ENCODE measurements around the gene GALNT5. TPM values are rescaled to one million over a fixed set of nuclear protein-coding genes. Genes with fewer than 3 reads are reported as not detected.

Gene GALNT5
- total RNA-seq, 1 donor from 2014 or later: 3.1 TPM

- H3K27me3 ChIP-seq (ENCODE audit: control insufficient read depth, insufficient read depth, low read length): no peaks in the 10 kb centered on the region
- H3K36me3 ChIP-seq (ENCODE audit: control insufficient read depth, insufficient read depth, low read length): no peaks in the 10 kb centered on the region
- no peak for DNase-seq (ENCODE audit: low read depth)
- no peak overlapping the region for H3K4me3 ChIP-seq (ENCODE audit: low read depth, low read length)
- TF ChIP-seq CTCF (IDR thresholded peaks at IDR 0.05; ENCODE audit: insufficient read depth, low read length, poor library complexity, severe bottlenecking): no peak
These were observed 26.0 kb upstream of the GALNT5 start for GRCh38 chr2:157231476-157231875.

GRCh38 chr2:157233506-157233905 lies 24.0 kb upstream of the GALNT5 start:
- no peak for TF ChIP-seq CTCF (IDR thresholded peaks at IDR 0.05; ENCODE audit: insufficient read depth, low read length, poor library complexity, severe bottlenecking)
- Histone ChIP-seq H3K4me3 (ENCODE audit: low read depth, low read length) (no peak overlapping the region), H3K36me3 (ENCODE audit: control insufficient read depth, insufficient read depth, low read length) (no peaks in the 10 kb centered on the region), H3K27me3 (ENCODE audit: control insufficient read depth, insufficient read depth, low read length) (no peaks in the 10 kb centered on the region)
- DNase-seq (ENCODE audit: low read depth): no peak

GRCh38 chr2:157236404-157236803 lies 21.1 kb upstream of the GALNT5 start:
- H3K36me3 ChIP-seq (ENCODE audit: control insufficient read depth, insufficient read depth, low read length): no peaks in the 10 kb centered on the region
- no peaks in the 10 kb centered on the region for H3K27me3 ChIP-seq (ENCODE audit: control insufficient read depth, insufficient read depth, low read length)
- H3K4me3 ChIP-seq (ENCODE audit: low read depth, low read length): no peak overlapping the region
- DNase-seq (ENCODE audit: low read depth): no peak
- TF ChIP-seq CTCF (IDR thresholded peaks at IDR 0.05; ENCODE audit: insufficient read depth, low read length, poor library complexity, severe bottlenecking): no peak

- no peaks in the 10 kb centered on the region for H3K36me3 ChIP-seq (ENCODE audit: control insufficient read depth, insufficient read depth, low read length)
- DNase-seq (ENCODE audit: low read depth): no peak
- no peak overlapping the region for H3K4me3 ChIP-seq (ENCODE audit: low read depth, low read length)
- TF ChIP-seq CTCF (IDR thresholded peaks at IDR 0.05; ENCODE audit: insufficient read depth, low read length, poor library complexity, severe bottlenecking): no peak
- no peaks in the 10 kb centered on the region for H3K27me3 ChIP-seq (ENCODE audit: control insufficient read depth, insufficient read depth, low read length)
These were observed 19.2 kb upstream of the GALNT5 start for GRCh38 chr2:157238296-157238695.

- DNase-seq (ENCODE audit: low read depth): no peak
- H3K36me3 ChIP-seq (ENCODE audit: control insufficient read depth, insufficient read depth, low read length): no peaks in the 10 kb centered on the region
- no peaks in the 10 kb centered on the region for H3K27me3 ChIP-seq (ENCODE audit: control insufficient read depth, insufficient read depth, low read length)
- H3K4me3 ChIP-seq (ENCODE audit: low read depth, low read length): no peak overlapping the region
- TF ChIP-seq CTCF (IDR thresholded peaks at IDR 0.05; ENCODE audit: insufficient read depth, low read length, poor library complexity, severe bottlenecking): no peak
These were observed 12.8 kb upstream of the GALNT5 start for GRCh38 chr2:157244691-157245090.

- Histone ChIP-seq H3K36me3 (ENCODE audit: control insufficient read depth, insufficient read depth, low read length) (no peaks in the 10 kb centered on the region), H3K27me3 (ENCODE audit: control insufficient read depth, insufficient read depth, low read length) (no peaks in the 10 kb centered on the region), H3K4me3 (ENCODE audit: low read depth, low read length) (no peak overlapping the region)
- DNase-seq (ENCODE audit: low read depth): no peak
- TF ChIP-seq CTCF (IDR thresholded peaks at IDR 0.05; ENCODE audit: insufficient read depth, low read length, poor library complexity, severe bottlenecking): no peak
These were observed 12.2 kb upstream of the GALNT5 start for GRCh38 chr2:157245144-157245840.
